A549 (cell line): ENCODE measurements around the gene SAMD8.
"Not testable (repeated sequence)": the region's sequence is repeated elsewhere in the genome, so short reads cannot be mapped to it uniquely, and the experiment has no call there.

Experiments
- MAZ ChIP-seq: fragments of 150-350 bp; IDR thresholded peaks from 2 replicates; pipeline ENCODE4 v1.6.1; 2014; ENCODE audit warnings: antibody characterized with exemption, low read depth, low read length, borderline replicate concordance
- NPAS2 ChIP-seq: fragments of 250-450 bp; sonication (Bioruptor Pico); IDR thresholded peaks from 2 replicates; pipeline ENCODE4 v1.8.0; 2022; ENCODE audit warnings: mild to moderate bottlenecking, moderate library complexity, borderline replicate concordance
- RAD21 ChIP-seq, 2 experiments: fragments of >200 bp in 1 of 2; sonication (Bioruptor Twin) in 1 of 2; formaldehyde crosslinking in 1 of 2; IDR thresholded peaks in 1 of 2; conservative IDR thresholded peaks in 1 of 2; 2 replicates in 1 of 2; 3 replicates in 1 of 2; pipeline ENCODE4 v1.6.1; 2012 to 2018; ENCODE audit warnings: inconsistent platforms in 1 of 2
- RCOR1 ChIP-seq: fragments of 150-350 bp; IDR thresholded peaks from 2 replicates; pipeline ENCODE4 v1.6.1; 2014; ENCODE audit warnings: antibody characterized with exemption, low read length, low read depth
- ZSCAN20 ChIP-seq: fragments of 250-450 bp; sonication (Bioruptor Pico); IDR thresholded peaks from 2 replicates; pipeline ENCODE4 v1.8.0; 2022; ENCODE audit warnings: mild to moderate bottlenecking, moderate library complexity
- TF ChIP-seq, protein P1 (sequence below): fragments of 250-450 bp; sonication (Bioruptor Pico); IDR thresholded peaks from 2 replicates; pipeline ENCODE4 v1.5.0; 2021; ENCODE audit warnings: mild to moderate bottlenecking, moderate library complexity, borderline replicate concordance
- TF ChIP-seq, protein P2 (sequence below): fragments of >200 bp; sonication (Bioruptor Twin); formaldehyde crosslinking; IDR thresholded peaks from 3 replicates; pipeline ENCODE4 v1.5.1; 2016
- TF ChIP-seq, protein P3 (sequence below): fragments of 200-600 bp; sonication (generic); IDR thresholded peaks from 2 replicates; pipeline ENCODE4 v1.6.1; 2016; ENCODE audit warnings: antibody characterized with exemption, mild to moderate bottlenecking, moderate library complexity

DNA sequence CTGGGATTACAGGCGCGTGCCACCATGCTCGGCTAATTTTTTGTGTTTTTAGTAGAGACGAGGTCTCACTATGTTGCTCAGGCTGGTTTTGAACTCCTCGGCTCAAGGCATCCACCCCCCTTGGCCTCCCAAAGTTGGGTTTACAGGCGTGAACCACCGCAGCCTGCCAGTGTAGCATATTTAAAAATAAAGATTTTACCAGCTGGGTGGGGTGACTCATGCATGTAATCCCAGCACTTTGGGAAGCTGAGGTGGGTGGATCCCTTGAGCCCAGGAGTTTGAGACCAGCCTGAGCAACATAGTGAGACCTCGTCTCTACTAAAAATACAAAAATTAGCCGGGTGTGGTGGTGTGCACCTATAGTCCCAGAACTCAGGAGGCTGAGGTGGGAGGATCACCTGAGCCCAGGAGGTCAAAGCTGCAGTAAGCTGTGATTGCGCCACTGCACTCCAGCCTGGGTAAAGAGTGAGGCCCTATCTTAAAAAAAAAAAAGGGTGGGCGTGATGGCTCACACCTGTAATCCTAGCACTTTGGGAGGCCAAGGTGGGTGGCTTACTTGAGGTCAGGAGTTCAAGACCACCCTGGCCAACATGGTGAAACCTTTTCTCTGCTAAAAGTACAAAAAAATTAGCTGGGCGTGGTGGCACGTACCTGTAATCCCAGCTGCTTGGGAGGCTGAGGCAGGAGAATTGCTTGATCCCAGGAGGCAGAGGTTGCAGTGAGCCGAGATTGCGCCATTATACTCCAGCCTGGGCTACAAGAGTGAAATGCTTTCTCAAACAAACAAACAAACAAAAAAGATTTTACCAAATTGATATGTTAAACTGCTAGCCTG, 5.7 kb downstream of the SAMD8 start:
- TF ChIP-seq, protein P1, sequence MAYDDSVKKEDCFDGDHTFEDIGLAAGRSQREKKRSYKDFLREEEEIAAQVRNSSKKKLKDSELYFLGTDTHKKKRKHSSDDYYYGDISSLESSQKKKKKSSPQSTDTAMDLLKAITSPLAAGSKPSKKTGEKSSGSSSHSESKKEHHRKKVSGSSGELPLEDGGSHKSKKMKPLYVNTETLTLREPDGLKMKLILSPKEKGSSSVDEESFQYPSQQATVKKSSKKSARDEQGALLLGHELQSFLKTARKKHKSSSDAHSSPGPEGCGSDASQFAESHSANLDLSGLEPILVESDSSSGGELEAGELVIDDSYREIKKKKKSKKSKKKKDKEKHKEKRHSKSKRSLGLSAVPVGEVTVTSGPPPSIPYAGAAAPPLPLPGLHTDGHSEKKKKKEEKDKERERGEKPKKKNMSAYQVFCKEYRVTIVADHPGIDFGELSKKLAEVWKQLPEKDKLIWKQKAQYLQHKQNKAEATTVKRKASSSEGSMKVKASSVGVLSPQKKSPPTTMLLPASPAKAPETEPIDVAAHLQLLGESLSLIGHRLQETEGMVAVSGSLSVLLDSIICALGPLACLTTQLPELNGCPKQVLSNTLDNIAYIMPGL (CRISPR knock-in tag) = not testable (repeated sequence)
- TF ChIP-seq, protein P2, sequence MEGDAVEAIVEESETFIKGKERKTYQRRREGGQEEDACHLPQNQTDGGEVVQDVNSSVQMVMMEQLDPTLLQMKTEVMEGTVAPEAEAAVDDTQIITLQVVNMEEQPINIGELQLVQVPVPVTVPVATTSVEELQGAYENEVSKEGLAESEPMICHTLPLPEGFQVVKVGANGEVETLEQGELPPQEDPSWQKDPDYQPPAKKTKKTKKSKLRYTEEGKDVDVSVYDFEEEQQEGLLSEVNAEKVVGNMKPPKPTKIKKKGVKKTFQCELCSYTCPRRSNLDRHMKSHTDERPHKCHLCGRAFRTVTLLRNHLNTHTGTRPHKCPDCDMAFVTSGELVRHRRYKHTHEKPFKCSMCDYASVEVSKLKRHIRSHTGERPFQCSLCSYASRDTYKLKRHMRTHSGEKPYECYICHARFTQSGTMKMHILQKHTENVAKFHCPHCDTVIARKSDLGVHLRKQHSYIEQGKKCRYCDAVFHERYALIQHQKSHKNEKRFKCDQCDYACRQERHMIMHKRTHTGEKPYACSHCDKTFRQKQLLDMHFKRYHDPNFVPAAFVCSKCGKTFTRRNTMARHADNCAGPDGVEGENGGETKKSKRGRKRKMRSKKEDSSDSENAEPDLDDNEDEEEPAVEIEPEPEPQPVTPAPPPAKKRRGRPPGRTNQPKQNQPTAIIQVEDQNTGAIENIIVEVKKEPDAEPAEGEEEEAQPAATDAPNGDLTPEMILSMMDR = not testable (repeated sequence)
- TF ChIP-seq MAZ; NPAS2; RAD21 (conservative IDR thresholded peaks at IDR 0.05 in 1 of 2, IDR thresholded peaks at IDR 0.05 in 1 of 2); RCOR1; ZSCAN20: not testable (repeated sequence)
- TF ChIP-seq, protein P3, sequence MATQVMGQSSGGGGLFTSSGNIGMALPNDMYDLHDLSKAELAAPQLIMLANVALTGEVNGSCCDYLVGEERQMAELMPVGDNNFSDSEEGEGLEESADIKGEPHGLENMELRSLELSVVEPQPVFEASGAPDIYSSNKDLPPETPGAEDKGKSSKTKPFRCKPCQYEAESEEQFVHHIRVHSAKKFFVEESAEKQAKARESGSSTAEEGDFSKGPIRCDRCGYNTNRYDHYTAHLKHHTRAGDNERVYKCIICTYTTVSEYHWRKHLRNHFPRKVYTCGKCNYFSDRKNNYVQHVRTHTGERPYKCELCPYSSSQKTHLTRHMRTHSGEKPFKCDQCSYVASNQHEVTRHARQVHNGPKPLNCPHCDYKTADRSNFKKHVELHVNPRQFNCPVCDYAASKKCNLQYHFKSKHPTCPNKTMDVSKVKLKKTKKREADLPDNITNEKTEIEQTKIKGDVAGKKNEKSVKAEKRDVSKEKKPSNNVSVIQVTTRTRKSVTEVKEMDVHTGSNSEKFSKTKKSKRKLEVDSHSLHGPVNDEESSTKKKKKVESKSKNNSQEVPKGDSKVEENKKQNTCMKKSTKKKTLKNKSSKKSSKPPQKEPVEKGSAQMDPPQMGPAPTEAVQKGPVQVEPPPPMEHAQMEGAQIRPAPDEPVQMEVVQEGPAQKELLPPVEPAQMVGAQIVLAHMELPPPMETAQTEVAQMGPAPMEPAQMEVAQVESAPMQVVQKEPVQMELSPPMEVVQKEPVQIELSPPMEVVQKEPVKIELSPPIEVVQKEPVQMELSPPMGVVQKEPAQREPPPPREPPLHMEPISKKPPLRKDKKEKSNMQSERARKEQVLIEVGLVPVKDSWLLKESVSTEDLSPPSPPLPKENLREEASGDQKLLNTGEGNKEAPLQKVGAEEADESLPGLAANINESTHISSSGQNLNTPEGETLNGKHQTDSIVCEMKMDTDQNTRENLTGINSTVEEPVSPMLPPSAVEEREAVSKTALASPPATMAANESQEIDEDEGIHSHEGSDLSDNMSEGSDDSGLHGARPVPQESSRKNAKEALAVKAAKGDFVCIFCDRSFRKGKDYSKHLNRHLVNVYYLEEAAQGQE = not testable (repeated sequence)
